GM19397 (cell line): ENCODE measurements around the gene MARCHF10.

Experiments used
- ATAC-seq: cut with Tn5 transposase; IDR thresholded peaks from one replicate; pipeline ENCODE4 v1.9.1; 2021; ENCODE audit warnings: mild to moderate bottlenecking, moderate library complexity; ENCODE audit not compliant: unreplicated experiment

Gene MARCHF10

GRCh38 chr17:62755141-62755851 is 52.8 kb downstream of the MARCHF10 start:
- no peak for ATAC-seq

DNA sequence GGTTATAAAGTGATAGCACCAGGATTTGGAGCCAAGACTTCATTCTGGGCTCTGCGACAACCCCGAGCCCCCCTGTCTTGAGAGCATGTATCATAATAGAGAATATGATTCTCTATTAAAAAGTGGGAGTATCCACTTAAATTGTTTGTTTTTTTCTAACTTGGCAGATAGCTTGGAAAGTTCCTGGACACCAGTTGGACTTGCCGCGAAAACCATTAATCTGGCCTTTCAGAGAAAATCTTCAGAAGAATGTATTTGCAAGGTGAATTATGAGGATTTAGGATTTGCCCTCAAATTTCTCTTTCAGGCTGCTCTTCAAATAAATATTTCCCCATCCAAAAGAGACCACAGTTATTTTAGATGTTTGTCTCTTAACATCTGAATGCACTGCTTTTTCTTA is 53.5 kb downstream of the MARCHF10 start:
- no peak for ATAC-seq

DNA sequence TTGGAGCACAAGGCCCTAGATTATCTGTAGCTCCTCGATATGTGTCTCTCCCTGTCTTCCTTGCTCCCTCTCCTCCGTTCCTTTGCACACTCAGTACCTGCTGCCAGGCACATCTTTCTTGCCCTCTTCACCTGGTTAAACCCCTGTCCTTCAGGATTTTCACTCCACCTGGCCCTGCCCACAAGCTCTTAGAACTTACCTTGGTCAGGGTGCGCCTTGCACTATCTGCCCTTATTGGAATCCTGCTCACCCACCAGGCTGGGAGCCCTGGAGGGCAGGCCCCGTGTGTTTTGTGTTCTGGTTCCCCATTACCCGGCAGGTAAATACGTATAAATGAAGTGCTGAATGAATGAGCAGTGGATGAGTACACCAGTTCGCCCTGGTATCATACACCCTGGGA is 54.6 kb downstream of the MARCHF10 start:
- ATAC-seq, result no peak

DNA sequence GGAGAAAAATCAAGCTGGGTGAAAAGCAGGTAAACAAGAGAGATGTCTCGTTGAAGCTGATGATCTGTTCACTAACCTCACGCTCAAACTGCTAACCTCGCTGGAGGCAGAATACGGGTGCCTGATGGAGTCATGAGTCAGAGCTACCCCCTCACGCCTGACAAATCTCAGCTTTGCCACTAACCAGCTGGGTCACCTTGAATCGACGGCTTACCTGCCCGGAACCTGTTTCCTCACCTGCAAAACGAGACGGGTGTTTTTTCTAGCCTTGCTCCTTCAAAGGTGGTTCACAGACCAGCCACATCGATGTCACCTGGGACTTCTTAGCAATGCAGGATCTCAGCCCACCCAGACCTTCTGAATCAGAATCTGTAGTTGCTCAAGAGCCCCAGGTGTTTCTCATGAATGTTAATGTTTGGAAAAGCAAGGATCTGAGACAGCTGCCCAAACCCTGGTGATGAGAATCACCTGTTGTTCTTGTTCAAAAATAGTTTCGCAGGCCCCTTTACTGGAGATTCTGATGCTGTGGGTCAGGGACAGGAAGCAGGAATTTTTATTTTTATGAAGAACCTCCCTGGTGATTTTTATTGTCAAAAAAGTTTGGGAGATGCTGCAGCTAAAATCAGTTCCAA is 56.9 kb downstream of the MARCHF10 start:
- ATAC-seq, result no peak

DNA sequence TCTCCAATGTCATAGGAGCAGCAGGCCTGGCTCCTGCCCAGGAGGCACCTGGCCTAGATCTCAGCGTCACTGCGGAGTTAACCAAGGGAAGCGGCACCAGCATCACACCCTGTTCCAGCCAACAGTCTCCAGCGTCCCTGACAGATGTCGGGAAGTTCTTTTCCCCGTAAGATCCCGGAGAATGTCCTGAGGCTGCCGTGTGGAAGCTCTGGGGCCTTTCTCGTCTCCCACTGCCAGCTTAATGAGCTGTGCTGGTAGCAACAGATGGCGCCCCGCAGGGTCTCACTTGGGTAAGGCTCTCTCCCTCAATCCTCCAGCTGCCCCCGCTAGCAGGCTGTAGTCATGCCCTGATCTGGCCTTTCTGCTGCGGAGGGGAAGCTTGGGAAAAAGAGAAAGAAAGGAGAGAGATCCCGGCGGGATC is 57.5 kb downstream of the MARCHF10 start:
- ATAC-seq, result no peak

GRCh38 chr17:62749926-62750325 is 58.2 kb downstream of the MARCHF10 start:
- no peak for ATAC-seq

DNA sequence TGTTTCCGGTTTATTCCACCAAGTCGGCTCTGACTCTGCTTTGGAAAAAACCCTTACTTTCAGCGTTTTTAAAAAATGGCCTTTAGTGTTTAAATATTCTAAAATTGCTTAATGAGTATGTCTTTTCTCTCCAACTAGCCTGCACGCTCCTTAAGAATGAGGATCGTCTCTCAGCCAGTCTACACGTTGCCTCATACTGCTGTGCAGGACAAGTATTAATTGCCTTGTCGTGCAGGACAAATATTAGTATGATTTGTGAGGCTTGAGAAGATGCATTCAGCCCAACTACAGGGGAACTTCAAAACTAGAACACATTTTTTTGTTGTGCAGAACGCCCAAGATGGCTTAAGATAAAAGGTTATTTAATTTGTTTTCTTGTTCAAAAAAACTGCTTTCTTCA is 61.2 kb downstream of the MARCHF10 start:
- ATAC-seq, result no peak

- ATAC-seq, result no peak
Measured at GRCh38 chr17:62745806-62746205, 62.3 kb downstream of the MARCHF10 start.

GRCh38 chr17:62744259-62744658 is 63.9 kb downstream of the MARCHF10 start:
- no peak for ATAC-seq

- no peak for ATAC-seq
Measured at GRCh38 chr17:62741290-62741689, 66.8 kb downstream of the MARCHF10 start.

DNA sequence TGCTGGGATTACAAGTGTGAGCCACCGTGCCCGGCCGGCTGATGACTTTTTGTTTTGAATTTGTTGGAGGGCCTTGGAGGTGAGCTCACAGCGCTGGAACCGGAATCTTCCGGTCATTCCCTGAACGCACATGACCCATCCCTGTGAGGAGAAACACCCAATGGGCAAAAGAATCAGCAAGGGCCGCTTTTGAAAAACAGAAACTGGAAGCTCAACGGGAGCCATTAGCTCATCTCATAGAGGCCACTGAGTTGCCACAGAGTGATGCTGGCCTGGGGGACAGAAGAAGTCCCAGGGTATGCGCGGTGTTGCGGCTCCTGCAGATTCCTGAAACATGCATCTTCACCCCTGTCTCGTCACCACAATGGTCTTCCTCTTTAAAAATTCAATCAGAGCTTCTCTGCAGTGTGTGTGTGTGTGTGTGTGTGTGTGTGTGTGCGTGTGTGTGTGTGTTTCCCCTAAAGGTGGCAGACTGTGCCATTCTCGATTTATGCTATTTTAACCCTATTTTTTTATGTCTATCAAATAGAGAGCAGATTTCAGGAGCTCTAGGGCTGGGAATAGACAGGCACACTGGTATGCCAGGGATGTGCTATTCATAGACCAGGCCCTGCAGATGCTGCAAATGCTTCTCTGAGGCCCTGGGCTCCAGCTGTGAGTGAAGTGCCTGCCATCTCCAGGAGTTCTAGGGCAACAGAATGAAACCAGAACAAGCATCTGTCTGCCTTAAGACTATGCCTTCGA is 68.3 kb downstream of the MARCHF10 start:
- ATAC-seq, result no peak

DNA sequence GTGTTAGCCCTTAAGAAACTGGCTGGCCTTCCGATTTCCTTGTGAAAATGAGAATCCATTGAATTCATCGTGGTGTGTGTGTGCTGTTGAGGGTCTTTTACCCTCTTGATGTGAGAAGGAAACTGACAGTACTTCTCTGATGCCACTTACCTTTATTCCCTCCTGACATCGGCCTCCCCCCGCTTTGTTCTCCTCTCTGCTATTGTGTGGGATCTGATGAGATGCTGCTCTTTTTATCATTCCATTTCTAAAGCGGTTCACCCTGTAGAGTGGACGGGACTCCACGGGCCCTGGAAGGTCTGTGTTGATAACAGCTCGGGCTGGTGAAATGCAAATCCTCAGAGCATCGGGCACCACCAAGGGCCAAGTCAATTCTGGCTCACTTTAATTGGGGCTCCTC is 69.8 kb downstream of the MARCHF10 start:
- ATAC-seq, result no peak

- ATAC-seq, result no peak
Measured at GRCh38 chr17:62737513-62737912, 70.6 kb downstream of the MARCHF10 start.

DNA sequence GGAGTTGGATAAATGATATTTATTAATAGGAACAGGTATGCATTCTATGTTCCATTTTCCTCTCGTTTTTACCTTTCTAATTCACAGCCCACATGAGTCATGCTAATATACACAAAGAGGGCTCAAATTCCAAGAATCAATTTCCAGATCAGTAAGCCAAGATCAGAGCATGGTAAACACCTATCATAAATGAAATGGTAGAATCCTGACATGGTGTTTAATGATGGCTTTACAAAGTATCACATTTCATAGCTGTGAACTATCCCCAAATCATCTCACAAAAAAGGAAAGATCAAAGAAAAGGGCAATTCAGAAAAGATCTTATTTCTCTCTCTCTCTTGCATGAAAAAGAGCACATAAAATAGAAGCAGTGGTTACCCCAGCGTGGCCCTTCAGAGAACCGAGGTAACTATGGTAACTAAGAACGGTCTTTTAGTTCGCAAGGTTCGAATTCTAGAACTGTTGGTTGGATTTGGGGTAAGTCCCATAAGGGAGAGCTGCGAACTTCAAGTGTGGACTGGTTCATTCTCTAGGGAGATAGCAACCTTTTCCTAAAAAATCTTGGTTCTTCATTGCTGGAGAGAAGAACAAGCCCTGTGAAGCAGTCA is 73.0 kb downstream of the MARCHF10 start:
- ATAC-seq, result no peak

GRCh38 chr17:62732125-62732524 is 76.0 kb downstream of the MARCHF10 start:
- ATAC-seq, result no peak

- no peak for ATAC-seq
Measured at GRCh38 chr17:62727916-62728672, 80.0 kb downstream of the MARCHF10 start.

GRCh38 chr17:62725791-62726249 is 82.3 kb downstream of the MARCHF10 start:
- no peak for ATAC-seq

- ATAC-seq, result peak; percentile 90
Measured at GRCh38 chr17:62724398-62725146, 83.5 kb downstream of the MARCHF10 start.

GRCh38 chr17:62723842-62724241 is 84.3 kb downstream of the MARCHF10 start:
- ATAC-seq, result no peak

- no peak for ATAC-seq
Measured at GRCh38 chr17:62722625-62723024, 85.5 kb downstream of the MARCHF10 start.
